ENCODE data around the gene XYLT1. TPM values are rescaled to one million over a fixed set of nuclear protein-coding genes. Genes with fewer than 3 reads are reported as not detected.
"Not testable (repeated sequence)": the region's sequence is repeated elsewhere in the genome, so short reads cannot be mapped to it uniquely, and the experiment has no call there.

Gene XYLT1
- total RNA-seq, 1 experiment from 2014 or later = not detected

- intact Hi-C loops (cut with micrococcal nuclease) = no loop called here
- no peak for ATAC-seq
- no peak for TF ChIP-seq EZH2phosphoT487 (IDR thresholded peaks at IDR 0.05; ENCODE audit: borderline replicate concordance, low read length)
- no peak for TF ChIP-seq EZH2 (IDR thresholded peaks at IDR 0.05; ENCODE audit: low read length, unreplicated experiment)
- no peak for TF ChIP-seq CTCF (conservative IDR thresholded peaks at IDR 0.05; ENCODE audit: low read depth, low read length)
These were observed 12.6 kb upstream of the XYLT1 start for GRCh38 chr16:17483351-17483750.

GRCh38 chr16:17482341-17482740 is 11.6 kb upstream of the XYLT1 start:
- H3K27ac ChIP-seq (ENCODE audit: low read length); H3K36me3 ChIP-seq (ENCODE audit: low read depth, low read length); H3F3A ChIP-seq (ENCODE audit: low read length, unreplicated experiment); H3K4me2 ChIP-seq (ENCODE audit: low read length); H3K9me3 ChIP-seq (ENCODE audit: low read length); ATAC-seq; H4K20me1 ChIP-seq (ENCODE audit: low read length); H3K27me3 ChIP-seq (ENCODE audit: low read length); intact Hi-C loops (cut with micrococcal nuclease); H3K79me2 ChIP-seq (ENCODE audit: low read length); CTCF ChIA-PET; POLR2A ChIA-PET (ENCODE audit: unreplicated experiment); H3K9me2 ChIP-seq (replicated peaks; ENCODE audit: low read length); H3K4me3 ChIP-seq (ENCODE audit: low read length); H2AFZ ChIP-seq (ENCODE audit: low read length); H3K4me1 ChIP-seq (ENCODE audit: insufficient read depth, low read length); BruUV-seq (replicated peaks); DNase-seq; H3K9ac ChIP-seq (ENCODE audit: low read length): not testable (repeated sequence)

More at GRCh38 chr16:17483351-17483750, 12.6 kb upstream of the XYLT1 start:
- no peak overlapping the region for H3K9ac ChIP-seq (ENCODE audit: low read length)
- no peak for DNase-seq
- no peak overlapping the region for H2AFZ ChIP-seq (ENCODE audit: low read length)
- no TSS peak for BruUV-seq (replicated peaks)
- H3K4me1 ChIP-seq (ENCODE audit: insufficient read depth, low read length) = no peaks in the 10 kb centered on the region
- no peaks in the 10 kb centered on the region for H3K36me3 ChIP-seq (ENCODE audit: low read depth, low read length)
- H3F3A ChIP-seq (ENCODE audit: low read length, unreplicated experiment) = no peaks in the 10 kb centered on the region
- H4K20me1 ChIP-seq (ENCODE audit: low read length) = no peaks in the 10 kb centered on the region
- no peaks in the 10 kb centered on the region for H3K9me3 ChIP-seq (ENCODE audit: low read length)
- H3K79me2 ChIP-seq (ENCODE audit: low read length) = no peaks in the 10 kb centered on the region
- H3K4me2 ChIP-seq (ENCODE audit: low read length) = no peak overlapping the region
- H3K27ac ChIP-seq (ENCODE audit: low read length) = no peak overlapping the region
- no peak overlapping the region for H3K4me3 ChIP-seq (ENCODE audit: low read length)
- POLR2A ChIA-PET (ENCODE audit: unreplicated experiment) = no interaction called here
- no peaks in the 10 kb centered on the region for H3K27me3 ChIP-seq (ENCODE audit: low read length)
- CTCF ChIA-PET = no interaction called here
- H3K9me2 ChIP-seq (replicated peaks; ENCODE audit: low read length) = no peaks in the 10 kb centered on the region

- Histone ChIP-seq H3K4me1 (ENCODE audit: insufficient read depth, low read length) (no peaks in the 10 kb centered on the region), H3K9me3 (ENCODE audit: low read length) (no peaks in the 10 kb centered on the region), H4K20me1 (ENCODE audit: low read length) (no peaks in the 10 kb centered on the region), H3F3A (ENCODE audit: low read length, unreplicated experiment) (no peaks in the 10 kb centered on the region), H3K4me2 (ENCODE audit: low read length) (no peak overlapping the region), H3K27ac (ENCODE audit: low read length) (no peak overlapping the region), H3K4me3 (ENCODE audit: low read length) (no peak overlapping the region), H3K9ac (ENCODE audit: low read length) (no peak overlapping the region), H3K27me3 (ENCODE audit: low read length) (no peaks in the 10 kb centered on the region), H2AFZ (ENCODE audit: low read length) (no peak overlapping the region), H3K36me3 (ENCODE audit: low read depth, low read length) (no peaks in the 10 kb centered on the region), H3K79me2 (ENCODE audit: low read length) (no peaks in the 10 kb centered on the region), H3K9me2 (replicated peaks; ENCODE audit: low read length) (no peaks in the 10 kb centered on the region)
- intact Hi-C loops (cut with micrococcal nuclease) = no loop called here
- no peak for ATAC-seq
- TF ChIP-seq EZH2 (IDR thresholded peaks at IDR 0.05; ENCODE audit: low read length, unreplicated experiment) = no peak
- no peak for TF ChIP-seq CTCF (conservative IDR thresholded peaks at IDR 0.05; ENCODE audit: low read depth, low read length)
- TF ChIP-seq EZH2phosphoT487 (IDR thresholded peaks at IDR 0.05; ENCODE audit: borderline replicate concordance, low read length) = no peak
- BruUV-seq (replicated peaks) = no TSS peak
- ChIA-PET POLR2A (ENCODE audit: unreplicated experiment) (no interaction called here), CTCF (no interaction called here)
- no peak for DNase-seq
These were observed 11.0 kb upstream of the XYLT1 start for GRCh38 chr16:17481736-17482135.

- H4K20me1 ChIP-seq (ENCODE audit: low read length); ATAC-seq; H3K4me1 ChIP-seq (ENCODE audit: insufficient read depth, low read length); H3K27me3 ChIP-seq (ENCODE audit: low read length); H3K79me2 ChIP-seq (ENCODE audit: low read length); H3K9me3 ChIP-seq (ENCODE audit: low read length); H3F3A ChIP-seq (ENCODE audit: low read length, unreplicated experiment); CTCF ChIA-PET; H3K4me2 ChIP-seq (ENCODE audit: low read length); H3K27ac ChIP-seq (ENCODE audit: low read length); H3K9ac ChIP-seq (ENCODE audit: low read length); H3K9me2 ChIP-seq (replicated peaks; ENCODE audit: low read length); intact Hi-C loops (cut with micrococcal nuclease); H2AFZ ChIP-seq (ENCODE audit: low read length); H3K36me3 ChIP-seq (ENCODE audit: low read depth, low read length); DNase-seq; H3K4me3 ChIP-seq (ENCODE audit: low read length); POLR2A ChIA-PET (ENCODE audit: unreplicated experiment); BruUV-seq (replicated peaks): not testable (repeated sequence)
These were observed 6.4 kb upstream of the XYLT1 start for GRCh38 chr16:17477260-17477545.
